Pancreas (tissue), 10 donors: ENCODE measurements around the gene NFIA. TPM values are rescaled to one million over a fixed set of nuclear protein-coding genes. Genes with fewer than 3 reads are reported as not detected.

Experiments used
- ATAC-seq, 4 donors: fragments of 200-7000 bp; cut with Tn5 transposase; one replicate each; pipeline versions ENCODE4 v1.8.0 to v1.9.1; 2020; ENCODE audit warnings: mild to moderate bottlenecking in 4 of 4, moderate library complexity in 4 of 4
- DNase-seq, 6 donors: peaks; one replicate each; pipeline ENCODE4 v3.0.0-alpha.2; 2020
- FAIRE-seq: peaks from 2 replicates; lab custom pipeline; 2012; peaks lifted over from hg19 to GRCh38; lab: Jason Lieb, UNC
- H3K27ac ChIP-seq, 4 donors: fragments of 200-600 bp; sonication (generic); 1 replicate in 3 of 4; 2 replicates in 1 of 4; pipeline versions ENCODE4 v1.5.0 to v1.8.0; 2020
- H3K27me3 ChIP-seq, 4 donors: fragments of 200-600 bp; one replicate each; pipeline ENCODE4 v1.8.0; 2021
- H3K36me3 ChIP-seq, 3 donors: fragments of 200-600 bp; sonication (generic) in 1 of 3; one replicate each; pipeline versions ENCODE4 v1.5.0 to v1.8.0; 2020 to 2021
- H3K4me1 ChIP-seq, 3 donors: fragments of 200-600 bp; one replicate each; pipeline ENCODE4 v1.8.0; 2021
- H3K4me3 ChIP-seq, 4 donors: fragments of 200-600 bp; sonication (generic) in 2 of 4; one replicate each; pipeline versions ENCODE4 v1.5.0 to v1.8.0; 2020 to 2021
- H3K9me3 ChIP-seq, 4 donors: fragments of 200-600 bp; one replicate each; pipeline ENCODE4 v1.8.0; 2021
- WGBS, 2 donors: extraction: QIAGEN DNeasy Blood & Tissue Kit; methylation state at CpG; one replicate each; pipeline ENCODE4 v1.1.7; 2013; 5-methylcytosine and 5-hydroxymethylcytosine counted together
- intact Hi-C, 3 donors: fragments of 100-400 bp; cut with DNase I; formaldehyde crosslinking; loops; one replicate each; pipeline versions ENCODE4 v1.11.1 to v1.14.2; 2022
- polyA plus RNA-seq, 2 donors: library from polyadenylated mRNA; stranded (reverse); fragments of 200-250 nt; gene quantifications; one replicate each; pipeline ENCODE4 v1.2.3, GENCODE V29; 2013
- total RNA-seq, 6 donors: library from RNA; stranded (reverse); fragmentation: NEBNext Ultra II Directional in 4 of 6; extraction: Animal tissue kit (Norgen Biotek cat#: 25700) in 4 of 6; gene quantifications; one replicate each; pipeline versions ENCODE4 v1.2.1 to v1.2.4, GENCODE V29; 2021 to 2023
- TF ChIP-seq, protein P1 (sequence below), 4 donors: fragments of 200-600 bp; sonication (generic) in 3 of 4; IDR thresholded peaks; one replicate each; pipeline versions ENCODE4 v1.5.0 to v1.8.0; 2021; ENCODE audit warnings: antibody characterized with exemption in 4 of 4
- donor health status: healthy with polysubstance abuse.
- donor health status: DM: no; HTN: no; CAD: no; lungs with moderate emphysema.
- donor health status: DM: no; HTN: no; CAD: no.
- donor health status: control.
- donor health status: control.
- donor health status: Bipolar disorder and iron deficiency.
- donor health status: DM: yes; HTN: yes; CAD: no.
- donor health status: DM: no; HTN: no; CAD: no.
- donor health status: DM: no; HTN: no; CAD: no.
- donor health status: DM: yes; HTN: yes; CAD: no.

Gene NFIA
- total and polyA plus RNA-seq, 8 donors: 4.9 to 48.1 (median 30.2) TPM

DNA sequence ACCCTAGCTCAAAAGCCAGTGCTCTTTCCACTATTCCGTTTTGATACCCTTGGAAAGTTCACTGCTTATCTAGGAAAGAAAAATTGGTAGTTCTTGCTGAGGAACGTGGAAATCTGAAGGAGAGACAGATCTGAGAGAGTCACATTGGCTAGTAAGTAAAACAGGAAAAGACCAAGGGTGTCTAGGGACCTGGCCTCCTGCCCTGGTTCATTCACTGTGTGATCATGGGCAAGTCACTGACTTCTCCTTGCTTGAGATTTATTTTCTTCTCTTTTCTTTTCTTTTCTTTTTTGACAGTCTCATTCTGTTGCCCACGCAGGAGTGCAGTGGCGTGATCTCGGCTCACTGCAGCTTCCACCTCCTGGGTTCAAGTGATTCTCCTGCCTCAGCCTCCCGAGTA lies 90.8 kb downstream of the NFIA start:
- DNase-seq (no peak), ATAC-seq (peak in 1 of 4 donors; percentile 39), FAIRE-seq (no peak)
- 75 to 83% methylated on average over 6 of the region's 6 CpGs for WGBS, 2 donors
- TF ChIP-seq, protein P1, sequence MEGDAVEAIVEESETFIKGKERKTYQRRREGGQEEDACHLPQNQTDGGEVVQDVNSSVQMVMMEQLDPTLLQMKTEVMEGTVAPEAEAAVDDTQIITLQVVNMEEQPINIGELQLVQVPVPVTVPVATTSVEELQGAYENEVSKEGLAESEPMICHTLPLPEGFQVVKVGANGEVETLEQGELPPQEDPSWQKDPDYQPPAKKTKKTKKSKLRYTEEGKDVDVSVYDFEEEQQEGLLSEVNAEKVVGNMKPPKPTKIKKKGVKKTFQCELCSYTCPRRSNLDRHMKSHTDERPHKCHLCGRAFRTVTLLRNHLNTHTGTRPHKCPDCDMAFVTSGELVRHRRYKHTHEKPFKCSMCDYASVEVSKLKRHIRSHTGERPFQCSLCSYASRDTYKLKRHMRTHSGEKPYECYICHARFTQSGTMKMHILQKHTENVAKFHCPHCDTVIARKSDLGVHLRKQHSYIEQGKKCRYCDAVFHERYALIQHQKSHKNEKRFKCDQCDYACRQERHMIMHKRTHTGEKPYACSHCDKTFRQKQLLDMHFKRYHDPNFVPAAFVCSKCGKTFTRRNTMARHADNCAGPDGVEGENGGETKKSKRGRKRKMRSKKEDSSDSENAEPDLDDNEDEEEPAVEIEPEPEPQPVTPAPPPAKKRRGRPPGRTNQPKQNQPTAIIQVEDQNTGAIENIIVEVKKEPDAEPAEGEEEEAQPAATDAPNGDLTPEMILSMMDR (IDR thresholded peaks at IDR 0.05): no peak
- H3K9me3 ChIP-seq: no peaks in the 10 kb centered on the region
- H3K4me1 ChIP-seq: peaks cover 4 to 38% (median 23%) of the 10 kb centered on the region in 3 donors
- H3K27me3 ChIP-seq: no peaks in the 10 kb centered on the region
- no peaks in the 10 kb centered on the region for H3K36me3 ChIP-seq
- no peak overlapping the region for H3K27ac ChIP-seq
- intact Hi-C loops: no loop called here
- H3K4me3 ChIP-seq: no peak overlapping the region

DNA sequence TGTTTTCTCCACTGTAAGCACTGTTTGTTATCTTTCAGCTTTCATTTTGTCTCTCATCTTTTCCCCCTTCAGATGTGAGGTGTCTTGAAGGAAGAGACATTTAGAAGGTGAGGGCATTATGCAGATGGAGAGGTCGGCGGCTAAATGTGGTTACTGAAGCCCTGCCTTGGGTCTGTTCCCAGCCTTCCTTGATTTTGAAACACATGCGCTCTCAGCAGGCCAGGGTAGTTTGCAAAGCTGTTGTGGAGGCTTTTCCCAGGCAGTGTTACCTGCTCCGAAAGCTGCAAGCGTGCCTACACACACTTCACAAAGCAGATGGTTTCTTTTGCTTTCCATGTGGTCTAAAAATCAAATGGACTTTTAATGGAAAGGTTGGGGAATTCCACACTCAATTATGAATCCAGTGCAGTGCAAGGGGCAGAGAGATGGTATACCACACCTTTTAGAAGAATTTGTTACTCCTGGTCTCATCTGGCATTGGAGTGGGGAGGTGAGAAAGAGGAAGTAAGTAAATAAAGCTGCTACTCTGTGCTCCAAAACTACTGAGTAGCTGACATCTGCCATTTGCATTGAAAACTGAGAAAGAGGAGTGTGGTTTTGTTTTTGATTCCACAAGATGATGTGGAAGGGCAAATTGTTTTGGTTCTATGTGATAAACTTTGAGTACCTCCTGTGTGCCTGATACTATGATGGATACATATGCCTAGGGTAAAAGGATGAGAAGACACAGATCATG lies 91.9 kb downstream of the NFIA start:
- intact Hi-C loops: no loop called here
- no peak for ATAC-seq
- H3K9me3 ChIP-seq: no peaks in the 10 kb centered on the region
- peaks cover 4 to 31% (median 23%) of the 10 kb centered on the region in 3 donors for H3K4me1 ChIP-seq
- no peaks in the 10 kb centered on the region for H3K27me3 ChIP-seq
- no peak overlapping the region for H3K27ac ChIP-seq
- no peaks in the 10 kb centered on the region for H3K36me3 ChIP-seq
- DNase-seq: no peak
- H3K4me3 ChIP-seq: no peak overlapping the region
- no peak for FAIRE-seq
- WGBS, 2 donors: 92 to 95% methylated on average over 5 of the region's 5 CpGs
- TF ChIP-seq, protein P1 (IDR thresholded peaks at IDR 0.05): no peak

DNA sequence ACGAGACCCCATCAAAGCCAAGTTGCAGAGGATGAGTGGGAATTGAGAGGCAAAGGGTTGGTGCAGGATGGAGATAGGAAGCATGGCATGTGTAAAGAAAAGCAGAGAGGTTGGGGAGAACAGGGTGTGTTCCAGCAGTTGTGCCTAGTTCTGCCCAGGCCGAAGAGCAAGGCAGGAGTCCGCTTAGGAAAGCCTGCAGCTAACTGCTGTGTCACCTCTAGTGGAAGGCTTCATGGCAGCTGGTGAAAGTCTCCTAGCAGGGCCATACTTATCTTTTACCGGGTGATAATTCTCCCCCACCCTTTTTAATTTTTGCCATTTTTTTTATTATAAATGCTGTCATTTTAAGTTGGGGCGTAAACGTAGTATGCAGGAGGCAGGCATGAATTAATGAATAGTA lies 93.6 kb downstream of the NFIA start:
- DNase-seq (no peak), FAIRE-seq (no peak), ATAC-seq (no peak)
- Histone ChIP-seq H3K9me3 (no peaks in the 10 kb centered on the region), H3K36me3 (no peaks in the 10 kb centered on the region), H3K4me3 (no peak overlapping the region), H3K27me3 (no peaks in the 10 kb centered on the region), H3K4me1 (peaks cover 4 to 22% (median 12%) of the 10 kb centered on the region in 3 donors), H3K27ac (no peak overlapping the region)
- intact Hi-C loops: no loop called here
- TF ChIP-seq, protein P1 (IDR thresholded peaks at IDR 0.05): no peak
- 83 to 84% methylated on average over 6 of the region's 6 CpGs for WGBS, 2 donors

DNA sequence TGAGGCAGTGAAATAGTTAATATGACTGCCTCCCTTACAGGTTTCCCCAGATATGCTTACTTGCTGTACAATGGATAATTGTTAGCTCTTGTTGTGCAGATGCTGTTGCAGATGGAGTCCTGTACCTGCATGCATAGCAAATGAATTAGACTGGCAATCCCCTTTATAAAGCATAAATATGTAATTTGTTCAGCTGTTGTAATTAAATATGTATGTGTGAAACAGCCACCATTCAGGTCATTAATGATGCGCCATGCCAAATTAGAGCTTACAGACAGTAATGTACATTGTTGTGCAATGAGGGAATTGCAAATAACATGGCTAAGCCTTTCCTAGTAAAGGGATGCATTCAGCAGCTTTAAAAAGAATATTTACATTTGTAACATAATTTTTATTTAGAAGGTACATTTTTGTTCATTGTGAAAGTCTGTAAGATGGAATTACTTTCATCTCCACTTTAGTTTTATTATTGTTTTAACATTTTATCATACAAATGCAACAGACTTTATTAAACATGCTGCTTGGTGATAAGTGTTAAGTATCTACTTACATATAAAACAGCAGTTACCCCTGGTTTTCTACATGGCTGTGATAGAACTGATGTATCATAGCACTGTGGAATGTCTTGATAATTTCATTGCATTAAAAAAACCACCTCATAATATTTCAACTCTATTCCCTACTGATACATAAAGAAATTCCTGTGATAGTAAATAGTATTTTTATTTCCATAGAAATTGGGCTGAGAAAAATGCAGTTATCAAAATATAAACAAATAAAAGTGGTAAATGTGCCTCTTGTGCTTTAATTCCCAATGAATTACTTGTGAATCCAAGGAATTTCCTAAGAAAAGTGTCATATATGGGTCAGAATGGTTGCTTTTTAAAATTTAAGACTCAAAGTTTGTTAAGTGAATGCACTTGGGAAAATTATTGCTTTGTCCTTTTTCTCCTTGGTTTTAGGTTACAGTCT lies 99.0 kb downstream of the NFIA start:
- no peaks in the 10 kb centered on the region for H3K27me3 ChIP-seq
- TF ChIP-seq, protein P1 (IDR thresholded peaks at IDR 0.05): no peak
- no peaks in the 10 kb centered on the region for H3K36me3 ChIP-seq
- ATAC-seq (no peak), DNase-seq (no peak), FAIRE-seq (no peak)
- no peaks in the 10 kb centered on the region for H3K9me3 ChIP-seq
- no peak overlapping the region for H3K27ac ChIP-seq
- WGBS, 2 donors: 100% methylated on average over 1 of the region's 1 CpG
- intact Hi-C loops: no loop called here
- no peak overlapping the region for H3K4me3 ChIP-seq
- peaks cover 3 to 48% (median 26%) of the 10 kb centered on the region in 3 donors for H3K4me1 ChIP-seq
